ENCODE data around the gene SNCB.
"Not testable (repeated sequence)": the region's sequence is repeated elsewhere in the genome, so short reads cannot be mapped to it uniquely, and the experiment has no call there.

SNCB gene

GRCh38 chr5:176621661-176622079 lies 8.7 kb downstream of the SNCB start:
- DNase-seq = no peak

- DNase-seq = no peak
Measured at GRCh38 chr5:176620333-176620981, 9.9 kb downstream of the SNCB start.

- no peak for DNase-seq
Measured at GRCh38 chr5:176619569-176620332, 10.6 kb downstream of the SNCB start.

GRCh38 chr5:176619203-176619568 lies 11.1 kb downstream of the SNCB start:
- peak; percentile 70 to 73 for DNase-seq

GRCh38 chr5:176618783-176619182 lies 11.6 kb downstream of the SNCB start:
- no peak for DNase-seq

- DNase-seq = no peak
Measured at GRCh38 chr5:176616511-176616910, 13.8 kb downstream of the SNCB start.

- no peak for DNase-seq
Measured at GRCh38 chr5:176614805-176615478, 15.4 kb downstream of the SNCB start.

- no peak for DNase-seq
Measured at GRCh38 chr5:176612855-176613254, 17.5 kb downstream of the SNCB start.

GRCh38 chr5:176612008-176612407 lies 18.3 kb downstream of the SNCB start:
- no peak for DNase-seq

GRCh38 chr5:176611435-176611834 lies 18.9 kb downstream of the SNCB start:
- peak; percentile 24 to 28 for DNase-seq

GRCh38 chr5:176610435-176610773 lies 19.9 kb downstream of the SNCB start:
- DNase-seq = no peak

GRCh38 chr5:176609724-176610434 lies 20.5 kb downstream of the SNCB start, which contains the start of gene GPRIN1:
TSS of gene GPRIN1 (minus strand) at chr5:176610156. CDS start at chr5:176599834, 10,322 bp downstream.
- peak; percentile 16 to 47 for DNase-seq

GRCh38 chr5:176608937-176609723 lies 21.2 kb downstream of the SNCB start:
- DNase-seq = no peak

GRCh38 chr5:176608142-176608705 lies 22.1 kb downstream of the SNCB start:
- DNase-seq = no peak

GRCh38 chr5:176606875-176607274 lies 23.5 kb downstream of the SNCB start:
- no peak for DNase-seq

GRCh38 chr5:176606032-176606431 lies 24.3 kb downstream of the SNCB start:
- no peak for DNase-seq

GRCh38 chr5:176603091-176603490 lies 27.2 kb downstream of the SNCB start:
- no peak for DNase-seq

GRCh38 chr5:176601901-176602482 lies 28.3 kb downstream of the SNCB start:
- DNase-seq = no peak

GRCh38 chr5:176599749-176600430 lies 30.4 kb downstream of the SNCB start:
- not testable (repeated sequence) for DNase-seq

- no peak for DNase-seq
Measured at GRCh38 chr5:176597417-176598389, 32.6 kb downstream of the SNCB start.

All from hippocampal formation (tissue), 2 donors.